ENCODE measurements around the gene GDF2. TPM values are rescaled to one million over a fixed set of nuclear protein-coding genes. Genes with fewer than 3 reads are reported as not detected.
A peak's percentile ranks its signal among the peaks of the same experiment; 100 is the strongest.

The GDF2 gene
- total RNA-seq, 1 experiment from 2014 or later, result not detected

- no TSS peak for BruUV-seq (replicated peaks)
- no peaks in the 10 kb centered on the region for H3K4me1 ChIP-seq (ENCODE audit: insufficient read depth, low read length, poor library complexity, severe bottlenecking)
- intact Hi-C loops (cut with micrococcal nuclease; ENCODE audit: unreplicated experiment), result no loop called here
- H3K27me3 ChIP-seq (replicated peaks; ENCODE audit: insufficient read depth, low read depth, low read length, poor library complexity), result no peaks in the 10 kb centered on the region
- no peaks in the 10 kb centered on the region for H3K36me3 ChIP-seq (ENCODE audit: insufficient read depth, low read length, poor library complexity, severe bottlenecking)
- TF ChIP-seq CTCF (conservative IDR thresholded peaks at IDR 0.05; ENCODE audit: low read depth, low read length) (no peak), EZH2 (IDR thresholded peaks at IDR 0.05; ENCODE audit: borderline replicate concordance, low read depth, low read length, poor library complexity, severe bottlenecking) (no peak)
- POLR2A ChIA-PET (ENCODE audit: low non-redundant PET), result no interaction called here
- DNase-seq (ENCODE audit: low spot score), result no peak
- CTCF ChIA-PET, result no interaction called here
- H3K27ac ChIP-seq (ENCODE audit: low read depth, low read length, poor library complexity, severe bottlenecking), result no peak overlapping the region
- H3K9me3 ChIP-seq (ENCODE audit: low read depth, low read length, poor library complexity, severe bottlenecking), result no peaks in the 10 kb centered on the region
- H3K4me3 ChIP-seq (ENCODE audit: low read depth, low read length, poor library complexity, severe bottlenecking), result no peak overlapping the region
Observed at GRCh38 chr10:47339186-47339735, 17.0 kb downstream of the GDF2 start.

DNA sequence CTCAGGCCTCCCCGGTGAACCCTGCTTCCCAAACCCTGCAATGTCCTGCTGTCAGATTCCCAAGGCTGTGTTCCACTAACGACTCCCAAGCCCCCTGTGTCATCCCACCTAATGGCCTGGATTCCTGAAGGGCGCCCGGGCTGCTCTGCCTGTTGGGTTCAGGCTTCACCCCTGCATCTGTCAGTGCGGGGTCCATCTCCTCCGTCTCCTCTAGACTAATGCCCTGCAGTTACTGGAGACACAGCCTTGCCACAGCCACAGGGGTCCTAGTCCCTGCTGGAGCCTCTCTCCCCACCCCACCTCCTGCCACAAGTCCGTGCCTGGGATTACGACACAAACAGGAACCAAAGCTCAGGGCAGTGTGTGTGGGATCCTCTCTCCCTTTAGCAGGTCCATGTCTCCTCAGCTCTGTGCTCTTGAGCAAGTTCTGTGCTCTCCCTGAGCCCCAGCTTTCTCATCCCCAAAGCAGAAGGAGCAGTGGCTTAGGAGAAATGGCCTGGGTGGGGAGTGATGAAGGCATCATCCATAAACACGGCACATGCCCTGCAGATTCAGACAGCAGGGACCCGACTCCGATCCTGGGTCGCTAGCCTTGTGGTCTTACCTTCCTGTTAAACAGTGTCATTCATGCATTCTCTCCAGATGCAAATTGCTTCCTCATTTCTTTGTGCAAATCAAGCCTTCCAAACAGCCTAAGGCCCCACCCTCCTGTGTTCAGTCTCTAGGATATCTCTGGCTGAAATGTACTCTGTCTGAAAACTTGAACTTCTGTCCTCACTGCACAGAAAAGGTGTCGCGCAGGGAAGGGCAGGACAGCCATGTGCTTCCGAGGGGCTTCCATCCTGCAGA is 17.7 kb downstream of the GDF2 start:
- H3K27ac ChIP-seq (ENCODE audit: low read depth, low read length, poor library complexity, severe bottlenecking), result no peak overlapping the region
- CTCF ChIA-PET, result interaction anchor here (1.0 kb wide), 2 partner anchors 292 to 315 kb away, joined by 4 to 6 read pairs; no protein-coding TSS in a partner anchor
- no TSS peak for BruUV-seq (replicated peaks)
- H3K4me1 ChIP-seq (ENCODE audit: insufficient read depth, low read length, poor library complexity, severe bottlenecking), result no peaks in the 10 kb centered on the region
- no peaks in the 10 kb centered on the region for H3K36me3 ChIP-seq (ENCODE audit: insufficient read depth, low read length, poor library complexity, severe bottlenecking)
- TF ChIP-seq CTCF (conservative IDR thresholded peaks at IDR 0.05; ENCODE audit: low read depth, low read length) (no peak), EZH2 (IDR thresholded peaks at IDR 0.05; ENCODE audit: borderline replicate concordance, low read depth, low read length, poor library complexity, severe bottlenecking) (no peak)
- intact Hi-C loops (cut with micrococcal nuclease; ENCODE audit: unreplicated experiment), result no loop called here
- no peak for DNase-seq (ENCODE audit: low spot score)
- H3K9me3 ChIP-seq (ENCODE audit: low read depth, low read length, poor library complexity, severe bottlenecking), result no peaks in the 10 kb centered on the region
- no peak overlapping the region for H3K4me3 ChIP-seq (ENCODE audit: low read depth, low read length, poor library complexity, severe bottlenecking)
- POLR2A ChIA-PET (ENCODE audit: low non-redundant PET), result no interaction called here
- no peaks in the 10 kb centered on the region for H3K27me3 ChIP-seq (replicated peaks; ENCODE audit: insufficient read depth, low read depth, low read length, poor library complexity)

GRCh38 chr10:47340608-47341170 is 18.4 kb downstream of the GDF2 start:
- Histone ChIP-seq H3K4me3 (ENCODE audit: low read depth, low read length, poor library complexity, severe bottlenecking) (no peak overlapping the region), H3K4me1 (ENCODE audit: insufficient read depth, low read length, poor library complexity, severe bottlenecking) (no peaks in the 10 kb centered on the region), H3K9me3 (ENCODE audit: low read depth, low read length, poor library complexity, severe bottlenecking) (no peaks in the 10 kb centered on the region), H3K36me3 (ENCODE audit: insufficient read depth, low read length, poor library complexity, severe bottlenecking) (no peaks in the 10 kb centered on the region), H3K27me3 (replicated peaks; ENCODE audit: insufficient read depth, low read depth, low read length, poor library complexity) (no peaks in the 10 kb centered on the region), H3K27ac (ENCODE audit: low read depth, low read length, poor library complexity, severe bottlenecking) (no peak overlapping the region)
- ChIA-PET POLR2A (ENCODE audit: low non-redundant PET) (no interaction called here), CTCF (interaction anchor here (0.6 to 1.0 kb wide), 3 partner anchors 293 to 343 kb away, joined by 3 to 6 read pairs (median 4); no protein-coding TSS in a partner anchor)
- intact Hi-C loops (cut with micrococcal nuclease; ENCODE audit: unreplicated experiment), result no loop called here
- BruUV-seq (replicated peaks), result no TSS peak
- DNase-seq (ENCODE audit: low spot score), result peak; percentile 58
- TF ChIP-seq EZH2 (IDR thresholded peaks at IDR 0.05; ENCODE audit: borderline replicate concordance, low read depth, low read length, poor library complexity, severe bottlenecking) (no peak), CTCF (conservative IDR thresholded peaks at IDR 0.05; ENCODE audit: low read depth, low read length) (peak; percentile 93)
